OCI-LY1 (cell line): ENCODE measurements around the gene APBB1IP.

ENCODE experiments used
- H2AFZ ChIP-seq: fragments of 200-600 bp; sonication (generic), shearing (Covaris generic); 2 replicates; pipeline ENCODE4 v1.6.0; 2014; ENCODE audit warnings: antibody characterized with exemption, mild to moderate bottlenecking, low read length
- H3F3A ChIP-seq: fragments of 200-600 bp; sonication (generic), shearing (Covaris generic); 2 replicates; pipeline ENCODE4 v1.6.0; 2014; ENCODE audit warnings: mild to moderate bottlenecking, antibody characterized with exemption, low read length, moderate library complexity; ENCODE audit not compliant: insufficient read depth
- H3K27ac ChIP-seq: fragments of 200-600 bp; sonication (generic); 2 replicates; pipeline ENCODE4 v1.5.1; 2014; ENCODE audit warnings: low read length, mixed run types, mild to moderate bottlenecking, low read depth; ENCODE audit not compliant: poor library complexity, severe bottlenecking
- H3K27me3 ChIP-seq: fragments of 200-600 bp; sonication (generic); 2 replicates; pipeline ENCODE4 v1.6.0; 2014; ENCODE audit warnings: antibody characterized with exemption, mild to moderate bottlenecking, low read length, moderate library complexity; ENCODE audit not compliant: insufficient read depth
- H3K36me3 ChIP-seq: fragments of 200-600 bp; sonication (generic); 2 replicates; pipeline ENCODE4 v1.6.1; 2014; ENCODE audit warnings: mild to moderate bottlenecking, antibody characterized with exemption, low read length, moderate library complexity, mixed read lengths; ENCODE audit not compliant: insufficient read depth
- H3K4me1 ChIP-seq: fragments of 200-600 bp; sonication (generic); 2 replicates; pipeline ENCODE4 v1.5.1; 2014; ENCODE audit warnings: mild to moderate bottlenecking, low read length, moderate library complexity; ENCODE audit not compliant: insufficient read depth, severe bottlenecking
- H3K4me2 ChIP-seq: fragments of 200-600 bp; sonication (generic), shearing (Covaris generic); 2 replicates; pipeline ENCODE4 v1.6.1; 2014; ENCODE audit warnings: low read length
- H3K4me3 ChIP-seq: fragments of 200-600 bp; sonication (generic); 2 replicates; pipeline ENCODE4 v1.5.1; 2014; ENCODE audit warnings: low read length, low read depth, mild to moderate bottlenecking, mixed read lengths; ENCODE audit not compliant: poor library complexity, severe bottlenecking
- H3K79me2 ChIP-seq: fragments of 200-600 bp; shearing (Covaris generic); 2 replicates; pipeline ENCODE4 v1.6.1; 2016; ENCODE audit warnings: mixed run types, low read length, mixed read lengths; ENCODE audit not compliant: insufficient read depth
- H3K9ac ChIP-seq: fragments of 200-600 bp; sonication (generic), shearing (Covaris generic); 2 replicates; pipeline ENCODE4 v1.6.1; 2014; ENCODE audit warnings: mild to moderate bottlenecking, low read length, mixed read lengths
- H3K9me2 ChIP-seq: fragments of 200-600 bp; sonication (generic), shearing (Covaris generic); 2 replicates; pipeline ENCODE4 v1.6.1; 2014; ENCODE audit warnings: low read depth, mild to moderate bottlenecking, low read length, mixed read lengths
- H3K9me3 ChIP-seq: fragments of 200-600 bp; shearing (Covaris generic); 2 replicates; pipeline ENCODE4 v1.6.1; 2014; ENCODE audit warnings: low read length, mixed read lengths
- H4K20me1 ChIP-seq: fragments of 200-600 bp; sonication (generic), shearing (Covaris generic); 2 replicates; pipeline ENCODE4 v1.6.0; 2016; ENCODE audit warnings: mild to moderate bottlenecking, low read length; ENCODE audit not compliant: insufficient read depth
- EZH2 ChIP-seq: fragments of 200-600 bp; sonication (generic), shearing (Covaris generic); IDR thresholded peaks from 2 replicates; pipeline ENCODE4 v1.8.0; 2017; ENCODE audit warnings: borderline replicate concordance, mixed run types, mild to moderate bottlenecking, antibody characterized with exemption, low read length, moderate library complexity, mixed read lengths
- TF ChIP-seq, protein P1 (sequence below): fragments of 200-600 bp; sonication (generic), shearing (Covaris generic); IDR thresholded peaks from 2 replicates; pipeline ENCODE4 v1.5.1; 2017; ENCODE audit warnings: mild to moderate bottlenecking, antibody characterized with exemption, low read length, moderate library complexity, mixed read lengths

The APBB1IP gene

DNA sequence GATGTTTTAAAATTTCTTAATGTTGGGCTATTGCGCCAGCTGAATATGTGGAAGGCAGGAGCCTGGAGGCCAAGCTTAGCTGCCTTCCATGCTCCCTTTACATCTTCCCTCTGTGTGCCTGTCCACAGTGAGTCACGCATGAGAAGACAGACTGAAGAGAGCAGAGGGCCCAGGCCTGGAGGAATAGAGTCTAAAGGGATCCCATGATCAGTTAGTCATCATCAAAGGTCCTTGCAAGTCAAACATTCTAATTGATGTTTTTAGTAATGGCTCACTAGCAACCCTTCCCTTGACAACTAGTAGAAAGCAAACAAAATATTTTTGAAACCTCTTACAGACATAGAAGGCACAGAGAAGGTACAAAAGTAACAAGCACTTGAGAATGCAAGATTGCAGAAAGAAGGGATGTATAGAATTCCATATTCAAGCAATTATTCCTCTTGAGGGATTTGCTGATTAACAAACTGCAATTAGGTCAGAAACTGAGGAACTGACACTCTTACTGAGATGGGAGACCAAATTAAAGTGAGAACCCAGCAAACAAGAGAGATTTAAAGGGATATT lies 30.7 kb upstream of the APBB1IP start:
- no peaks in the 10 kb centered on the region for H3F3A ChIP-seq
- peaks cover 22% of the 10 kb centered on the region for H3K4me1 ChIP-seq
- H4K20me1 ChIP-seq = no peaks in the 10 kb centered on the region
- no peak overlapping the region for H3K4me2 ChIP-seq
- H3K4me3 ChIP-seq = no peak overlapping the region
- no peak overlapping the region for H2AFZ ChIP-seq
- no peaks in the 10 kb centered on the region for H3K36me3 ChIP-seq
- TF ChIP-seq, protein P1, sequence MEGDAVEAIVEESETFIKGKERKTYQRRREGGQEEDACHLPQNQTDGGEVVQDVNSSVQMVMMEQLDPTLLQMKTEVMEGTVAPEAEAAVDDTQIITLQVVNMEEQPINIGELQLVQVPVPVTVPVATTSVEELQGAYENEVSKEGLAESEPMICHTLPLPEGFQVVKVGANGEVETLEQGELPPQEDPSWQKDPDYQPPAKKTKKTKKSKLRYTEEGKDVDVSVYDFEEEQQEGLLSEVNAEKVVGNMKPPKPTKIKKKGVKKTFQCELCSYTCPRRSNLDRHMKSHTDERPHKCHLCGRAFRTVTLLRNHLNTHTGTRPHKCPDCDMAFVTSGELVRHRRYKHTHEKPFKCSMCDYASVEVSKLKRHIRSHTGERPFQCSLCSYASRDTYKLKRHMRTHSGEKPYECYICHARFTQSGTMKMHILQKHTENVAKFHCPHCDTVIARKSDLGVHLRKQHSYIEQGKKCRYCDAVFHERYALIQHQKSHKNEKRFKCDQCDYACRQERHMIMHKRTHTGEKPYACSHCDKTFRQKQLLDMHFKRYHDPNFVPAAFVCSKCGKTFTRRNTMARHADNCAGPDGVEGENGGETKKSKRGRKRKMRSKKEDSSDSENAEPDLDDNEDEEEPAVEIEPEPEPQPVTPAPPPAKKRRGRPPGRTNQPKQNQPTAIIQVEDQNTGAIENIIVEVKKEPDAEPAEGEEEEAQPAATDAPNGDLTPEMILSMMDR = no peak
- no peak for TF ChIP-seq EZH2
- H3K9ac ChIP-seq = no peak overlapping the region
- no peaks in the 10 kb centered on the region for H3K79me2 ChIP-seq
- H3K9me3 ChIP-seq = no peaks in the 10 kb centered on the region
- H3K27ac ChIP-seq = no peak overlapping the region
- no peaks in the 10 kb centered on the region for H3K27me3 ChIP-seq
- H3K9me2 ChIP-seq = no peaks in the 10 kb centered on the region

DNA sequence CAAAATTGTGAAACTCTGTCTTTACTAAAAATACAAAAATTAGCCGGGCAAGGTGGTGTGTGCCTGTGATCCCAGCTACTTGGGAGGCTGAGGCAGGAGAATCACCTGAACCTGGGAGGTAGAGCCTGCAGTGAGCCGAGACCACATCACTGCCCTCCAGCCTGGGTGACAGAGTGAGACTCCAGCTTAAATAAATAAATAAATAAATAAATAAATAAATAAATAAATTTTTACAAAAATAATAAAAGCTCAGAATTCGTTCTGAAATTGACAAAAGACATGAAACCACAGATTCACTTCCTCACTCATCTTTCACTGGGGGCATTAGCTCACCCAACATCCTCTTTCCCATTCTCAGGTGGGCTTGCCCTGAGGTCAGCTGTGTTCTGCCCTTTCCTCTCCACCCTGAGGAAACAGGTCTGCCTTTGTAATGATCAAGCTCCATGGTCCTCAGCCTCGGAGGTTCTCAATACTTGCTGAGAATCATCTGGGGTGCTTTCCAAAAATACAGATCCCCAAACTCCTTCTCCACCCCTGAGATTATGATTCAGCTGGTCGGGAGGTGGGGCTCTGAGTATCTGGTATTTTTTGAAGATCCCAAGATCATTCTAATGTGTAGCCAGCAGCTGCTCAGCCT lies 29.2 kb upstream of the APBB1IP start:
- TF ChIP-seq, protein P1 = no peak
- no peak for TF ChIP-seq EZH2
- Histone ChIP-seq H3K4me1 (peaks cover 34% of the 10 kb centered on the region), H2AFZ (0 out of 2 replicates have a peak overlapping the region, but pooled peaks have one; percentile 34), H3K79me2 (no peaks in the 10 kb centered on the region), H3K27ac (peak overlapping the region; percentile 30), H3F3A (no peaks in the 10 kb centered on the region), H3K9ac (no peak overlapping the region), H3K4me3 (no peak overlapping the region), H3K9me2 (no peaks in the 10 kb centered on the region), H4K20me1 (no peaks in the 10 kb centered on the region), H3K4me2 (no peak overlapping the region), H3K36me3 (no peaks in the 10 kb centered on the region), H3K27me3 (no peaks in the 10 kb centered on the region), H3K9me3 (no peaks in the 10 kb centered on the region)

DNA sequence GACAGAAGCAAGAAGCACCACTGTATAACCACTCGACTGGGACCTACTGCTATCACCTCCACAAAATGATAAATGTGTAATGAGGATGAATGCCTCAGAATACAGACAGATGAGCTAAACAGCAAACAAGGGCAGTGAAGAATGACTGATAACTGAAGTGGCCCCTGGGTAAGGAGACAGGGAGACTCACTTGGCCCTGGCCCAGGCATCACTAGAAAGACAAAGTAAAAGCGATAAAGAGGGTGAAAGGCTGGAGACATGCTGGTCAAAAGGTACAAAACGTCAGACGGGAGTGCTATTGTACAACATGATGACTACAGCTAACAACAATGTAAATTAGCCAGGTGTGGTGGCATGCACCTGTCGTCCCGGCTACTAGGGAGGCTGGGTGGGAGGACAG lies 27.8 kb upstream of the APBB1IP start:
- Histone ChIP-seq H3K4me3 (no peak overlapping the region), H4K20me1 (no peaks in the 10 kb centered on the region), H3K27me3 (no peaks in the 10 kb centered on the region), H3K4me1 (peaks cover 41% of the 10 kb centered on the region), H3K4me2 (no peak overlapping the region), H3K79me2 (no peaks in the 10 kb centered on the region), H3K9ac (no peak overlapping the region), H3K9me3 (no peaks in the 10 kb centered on the region), H2AFZ (no peak overlapping the region; the same call in 1 of the 2 replicates), H3K36me3 (no peaks in the 10 kb centered on the region), H3K27ac (peak overlapping the region; percentile 38), H3F3A (no peaks in the 10 kb centered on the region), H3K9me2 (no peaks in the 10 kb centered on the region)
- TF ChIP-seq, protein P1 = no peak
